HG03045 (cell line): ENCODE data around the gene PPP1R18.
"Not testable (repeated sequence)": the region's sequence is repeated elsewhere in the genome, so short reads cannot be mapped to it uniquely, and the experiment has no call there.

Source experiments
- ATAC-seq: cut with Tn5 transposase; IDR thresholded peaks from one replicate; pipeline ENCODE4 v1.9.1; 2021; ENCODE audit warnings: mild to moderate bottlenecking, moderate library complexity; ENCODE audit not compliant: unreplicated experiment

The PPP1R18 gene, protein sequence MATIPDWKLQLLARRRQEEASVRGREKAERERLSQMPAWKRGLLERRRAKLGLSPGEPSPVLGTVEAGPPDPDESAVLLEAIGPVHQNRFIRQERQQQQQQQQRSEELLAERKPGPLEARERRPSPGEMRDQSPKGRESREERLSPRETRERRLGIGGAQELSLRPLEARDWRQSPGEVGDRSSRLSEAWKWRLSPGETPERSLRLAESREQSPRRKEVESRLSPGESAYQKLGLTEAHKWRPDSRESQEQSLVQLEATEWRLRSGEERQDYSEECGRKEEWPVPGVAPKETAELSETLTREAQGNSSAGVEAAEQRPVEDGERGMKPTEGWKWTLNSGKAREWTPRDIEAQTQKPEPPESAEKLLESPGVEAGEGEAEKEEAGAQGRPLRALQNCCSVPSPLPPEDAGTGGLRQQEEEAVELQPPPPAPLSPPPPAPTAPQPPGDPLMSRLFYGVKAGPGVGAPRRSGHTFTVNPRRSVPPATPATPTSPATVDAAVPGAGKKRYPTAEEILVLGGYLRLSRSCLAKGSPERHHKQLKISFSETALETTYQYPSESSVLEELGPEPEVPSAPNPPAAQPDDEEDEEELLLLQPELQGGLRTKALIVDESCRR

DNA sequence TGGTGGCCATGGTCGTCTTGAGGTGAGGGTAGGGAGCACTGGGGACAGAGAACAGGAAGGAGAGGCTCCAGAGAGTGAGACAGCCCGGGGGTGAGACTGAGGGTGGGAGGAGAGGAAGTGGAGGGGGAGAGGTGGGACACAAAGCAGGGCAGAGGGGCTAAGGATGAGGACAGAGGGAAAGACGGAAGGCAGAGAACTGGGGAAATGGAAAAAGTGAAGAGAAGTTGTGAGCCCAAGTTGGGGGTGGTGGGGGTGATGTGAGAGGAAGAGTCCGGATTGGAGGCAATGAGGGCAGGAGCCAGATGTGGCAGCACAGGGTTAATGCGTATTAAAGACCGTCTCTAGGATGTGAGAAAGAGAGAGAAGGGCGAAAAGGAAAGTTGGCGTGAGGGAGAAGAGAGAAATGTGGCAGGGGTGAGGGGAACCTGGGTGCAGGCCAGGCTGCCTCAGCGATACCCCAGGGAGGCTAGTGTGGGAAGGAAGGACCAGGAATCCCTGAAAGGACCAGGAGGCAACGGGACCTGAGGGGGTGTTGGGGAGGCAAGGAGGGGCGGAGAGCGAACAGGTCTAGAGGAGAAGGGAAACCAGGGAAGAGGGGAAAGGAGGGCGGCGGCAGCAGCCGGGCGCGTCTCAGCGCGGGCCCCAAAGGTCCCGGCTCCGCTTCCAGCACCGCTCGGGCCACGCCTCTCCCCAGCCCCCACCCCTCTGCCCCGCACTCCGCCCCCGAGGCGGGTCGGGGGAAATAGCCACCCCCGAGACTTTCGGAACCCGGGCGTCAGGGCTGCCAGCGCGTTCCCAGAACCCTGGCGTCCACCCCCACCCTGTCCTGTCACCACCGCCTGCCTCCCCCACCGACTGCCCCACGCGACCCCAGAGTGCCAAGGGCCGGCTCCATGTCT, at the start of gene PPP1R18:
Gene PPP1R18, minus strand, starts transcription at position 637 of the 899 bp plus-strand sequence. Its CDS starts 627 bp downstream, at position 10.
- ATAC-seq: no peak

DNA sequence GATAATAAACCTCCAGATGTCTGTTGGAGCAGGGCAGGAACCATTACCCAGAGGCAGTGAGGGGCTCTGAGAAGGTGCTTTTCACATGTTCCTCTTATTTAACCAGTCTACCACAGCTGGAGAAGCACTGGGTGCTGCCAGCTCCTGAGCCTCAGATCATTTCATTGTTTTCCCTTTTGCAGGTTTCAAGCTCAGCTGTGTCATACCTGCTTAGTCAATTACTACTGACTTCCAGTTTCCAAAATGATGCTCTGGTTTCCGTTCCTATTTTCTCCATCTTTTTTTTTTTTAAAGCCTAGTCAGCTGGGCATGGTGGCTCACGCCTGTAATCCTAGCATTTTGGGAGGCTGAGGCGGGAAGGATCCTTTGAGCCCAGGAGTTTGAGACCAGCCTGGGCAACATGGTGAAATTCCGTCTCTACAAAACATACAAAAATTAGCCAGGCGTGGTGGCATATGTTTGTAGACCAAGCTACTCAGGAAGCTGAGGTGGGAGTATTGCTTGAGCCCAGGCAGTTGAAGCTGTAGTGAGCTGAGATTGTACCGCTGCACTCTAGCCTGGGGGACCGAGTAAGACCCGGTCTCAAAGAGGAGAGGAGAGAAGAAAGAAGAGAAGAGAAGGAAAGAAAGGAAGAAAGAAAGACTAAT, 49.3 kb upstream of the PPP1R18 start:
- ATAC-seq: no peak

DNA sequence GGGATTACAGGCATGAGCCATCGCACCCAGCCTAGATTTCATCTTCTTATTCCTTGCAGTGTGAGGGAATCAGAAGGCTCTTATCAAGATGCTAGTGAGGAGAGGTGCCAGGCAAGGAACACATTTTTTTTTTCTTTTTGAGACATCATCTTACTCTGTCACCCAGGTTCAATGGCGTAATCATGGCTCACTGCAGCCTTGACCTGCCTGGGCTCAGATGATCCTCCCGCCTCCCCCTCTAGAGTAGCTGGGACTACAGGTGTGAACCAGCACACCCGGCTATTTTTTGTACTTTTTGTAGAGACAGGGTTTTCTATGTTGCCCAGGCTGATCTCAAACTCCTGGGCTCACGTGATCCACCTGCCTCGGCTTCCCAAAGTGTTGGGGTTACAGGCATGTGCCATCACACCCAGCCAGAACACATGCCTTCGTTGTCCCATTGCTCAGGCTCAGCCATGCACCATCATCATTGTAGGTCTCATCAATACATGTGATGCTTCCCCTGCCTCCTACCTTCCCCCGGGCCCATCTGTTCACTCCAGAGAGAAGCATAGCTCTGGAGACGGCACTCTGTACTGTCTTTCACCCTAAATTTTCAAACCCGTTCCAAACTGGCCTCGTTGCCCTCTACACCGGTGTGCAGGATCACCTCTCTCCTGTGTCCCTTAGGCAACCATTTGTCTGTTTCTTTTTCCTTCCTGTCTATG, 45.9 kb upstream of the PPP1R18 start:
- no peak for ATAC-seq

DNA sequence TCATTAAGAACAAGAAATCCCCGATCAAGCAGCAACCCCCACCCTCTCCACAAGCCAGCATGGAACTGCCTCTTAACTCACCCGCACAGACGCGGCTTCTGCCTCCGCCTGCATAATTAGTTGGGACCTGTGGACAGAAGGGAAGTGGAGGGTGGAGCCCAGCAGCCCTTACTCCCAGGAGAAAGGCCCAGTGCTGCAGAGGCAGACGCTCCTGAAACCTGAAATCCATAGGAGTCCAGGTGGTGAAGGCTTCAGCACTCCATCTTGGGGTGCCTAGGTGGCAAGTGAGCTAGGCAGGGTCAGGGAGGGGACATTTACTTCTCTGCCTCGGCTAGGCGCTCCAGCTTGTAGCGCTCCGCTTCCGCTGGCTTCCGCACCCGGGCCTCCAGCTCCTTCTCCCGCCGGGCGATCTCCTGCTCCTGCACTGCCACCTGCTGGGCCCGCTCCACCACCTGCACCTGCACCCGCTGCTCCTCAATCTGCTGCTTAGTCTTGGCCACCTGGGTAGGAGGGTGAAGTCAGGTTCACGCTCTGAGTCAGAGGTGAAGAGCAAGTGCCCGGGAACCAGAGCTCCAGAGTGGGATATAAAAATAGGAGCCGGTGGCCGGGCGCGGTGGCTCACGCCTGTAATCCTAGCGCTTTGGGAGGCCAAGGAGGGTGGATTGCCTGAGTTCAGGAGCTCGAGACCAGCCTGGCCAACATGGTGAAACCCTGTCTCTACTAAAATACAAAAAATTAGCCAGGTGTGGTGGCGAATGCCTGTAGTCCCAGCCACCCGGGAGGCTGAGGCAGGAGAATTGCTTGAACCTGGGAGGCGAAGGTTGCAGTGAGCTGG, 44.4 kb upstream of the PPP1R18 start:
- peak; percentile 56 for ATAC-seq

DNA sequence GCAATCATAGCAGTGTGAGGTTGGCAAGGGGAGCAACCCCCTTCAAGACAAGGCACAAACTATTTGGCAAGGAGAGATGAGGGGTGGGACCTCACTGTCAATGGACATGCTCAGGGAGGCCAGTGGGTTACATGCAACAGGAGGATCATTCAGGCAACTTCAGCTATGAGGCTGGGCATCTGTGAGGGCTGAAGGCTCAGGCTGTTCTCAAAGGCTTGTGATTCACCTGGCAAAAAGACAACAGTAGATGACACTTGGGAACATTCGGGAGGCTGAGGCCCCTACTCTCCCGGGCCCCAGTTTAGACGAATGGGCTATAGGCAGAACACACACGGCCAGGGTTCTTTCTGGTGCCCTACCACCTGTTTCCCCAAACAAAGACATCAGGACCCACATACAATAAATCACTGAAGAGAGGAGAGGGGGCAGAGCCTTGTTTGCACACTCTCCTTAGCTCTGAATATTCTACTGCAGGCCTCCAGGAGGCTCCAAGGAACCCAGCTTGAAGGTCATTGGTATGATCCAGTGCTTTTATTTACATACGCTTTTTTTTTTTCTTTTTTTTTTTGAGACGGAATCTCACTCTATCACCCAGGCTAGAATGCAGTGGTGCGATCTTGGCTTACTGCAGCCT, 41.6 kb upstream of the PPP1R18 start:
- no peak for ATAC-seq

DNA sequence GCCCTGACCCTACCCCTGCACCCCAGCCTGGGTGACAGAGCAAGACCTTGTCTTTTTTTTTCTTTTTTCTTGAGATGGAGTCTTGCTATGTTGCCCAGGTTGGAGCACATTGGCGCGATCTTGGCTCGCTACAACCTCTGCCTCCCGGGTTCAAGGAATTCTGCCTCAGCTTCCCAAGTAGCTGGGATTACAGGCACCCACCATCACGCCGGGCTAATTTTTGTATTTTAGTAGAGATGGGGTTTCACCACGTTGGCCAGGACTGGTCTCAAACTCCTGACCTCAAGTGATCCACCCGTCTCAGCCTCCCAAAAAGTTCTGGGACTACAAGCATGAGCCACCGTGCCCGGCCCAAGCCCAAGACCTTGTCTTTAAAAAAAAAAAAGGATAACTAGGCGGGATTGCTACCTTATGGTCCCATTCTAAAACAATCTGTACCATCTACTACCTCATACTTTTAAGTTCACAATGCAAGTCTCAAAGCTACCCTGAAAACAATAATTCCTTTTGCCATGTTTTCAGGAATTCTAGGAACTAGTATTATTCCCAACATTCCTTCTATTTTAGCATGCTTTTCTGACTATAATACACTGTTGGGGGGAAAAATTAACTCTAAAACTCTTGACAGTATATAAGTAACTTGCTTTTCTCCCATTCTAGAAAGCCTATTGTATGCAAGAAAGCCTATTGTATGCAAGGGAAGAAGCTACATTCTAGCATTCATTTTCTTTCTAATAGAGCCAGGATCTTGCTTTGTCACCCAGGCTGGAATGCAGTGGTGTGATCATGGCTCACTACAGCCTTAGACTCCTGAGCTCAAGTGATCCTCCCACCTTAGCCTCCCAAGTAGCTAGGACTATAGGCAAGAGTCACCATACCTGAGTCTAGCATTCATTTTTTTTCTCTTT, 40.3 kb upstream of the PPP1R18 start:
- ATAC-seq: no peak

DNA sequence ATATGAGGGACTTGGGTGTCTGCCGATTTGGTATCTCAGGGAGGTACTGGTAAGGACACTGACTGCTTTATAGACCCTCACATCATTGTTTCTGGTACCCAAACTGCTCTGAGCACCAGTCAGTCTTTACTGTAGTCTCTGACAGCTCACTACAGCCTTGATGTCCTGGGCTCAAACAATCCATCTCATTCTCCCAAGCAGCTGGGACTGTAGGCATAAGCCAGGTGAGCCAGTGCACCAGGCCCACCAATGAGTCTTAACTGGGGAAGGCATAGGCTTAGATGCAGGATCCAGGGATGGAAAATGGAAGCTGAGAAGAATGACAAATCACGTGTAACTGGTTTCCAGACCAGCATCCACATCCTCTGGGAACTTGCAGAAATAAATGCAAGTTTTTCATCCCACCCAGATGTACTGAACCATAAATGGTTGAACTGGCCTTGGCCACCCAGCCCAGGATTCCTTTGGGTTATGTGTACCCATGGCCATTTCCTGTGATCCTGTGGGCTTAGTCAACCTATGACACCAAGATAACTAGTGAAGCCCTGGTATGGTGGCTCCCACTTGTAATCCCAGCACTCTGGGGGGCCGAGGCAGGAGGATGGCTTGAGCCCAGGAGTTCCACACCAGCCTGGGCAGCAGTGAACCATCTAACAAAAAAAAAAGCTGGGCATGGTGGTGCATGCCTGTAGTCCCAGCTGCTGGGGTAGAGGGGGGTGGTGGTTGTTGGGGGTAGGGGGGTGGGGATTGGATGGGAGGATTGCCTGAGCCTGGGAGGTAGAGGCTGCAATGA, 39.5 kb upstream of the PPP1R18 start:
- no peak for ATAC-seq

DNA sequence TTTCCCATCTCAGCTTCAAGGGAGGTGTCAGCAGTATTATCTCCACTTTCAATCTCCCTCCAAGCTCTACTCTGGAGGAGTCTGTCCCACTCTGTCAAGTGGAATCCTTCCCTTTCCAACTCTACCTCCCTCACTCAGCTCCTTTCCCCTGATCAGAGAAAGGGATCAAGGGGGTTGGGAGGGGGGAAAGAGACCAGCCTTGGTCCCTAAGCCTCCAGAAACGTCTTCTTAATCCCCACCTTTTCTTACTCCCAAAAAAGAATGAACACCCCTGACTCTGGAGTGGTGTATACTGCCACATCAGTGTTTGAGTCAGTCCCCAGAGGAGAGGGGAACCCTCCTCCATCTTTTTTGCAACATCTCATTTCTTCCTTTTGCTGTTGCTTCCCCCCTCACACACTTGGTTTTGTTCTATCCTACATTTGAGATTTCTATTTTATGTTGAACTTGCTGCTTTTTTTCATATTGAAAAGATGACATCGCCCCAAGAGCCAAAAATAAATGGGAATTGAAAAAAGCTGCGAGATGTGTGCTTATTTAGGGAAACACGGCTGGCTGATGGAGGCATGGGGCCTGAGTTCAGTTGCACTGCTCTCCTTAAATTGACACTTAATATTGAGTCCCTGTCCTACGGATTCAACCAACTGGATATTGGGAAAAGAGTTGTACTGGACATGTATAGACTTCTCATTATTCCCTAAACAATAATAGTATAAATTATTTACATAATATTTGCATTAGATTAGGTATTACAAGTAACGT, 38.6 kb upstream of the PPP1R18 start:
- ATAC-seq: no peak

DNA sequence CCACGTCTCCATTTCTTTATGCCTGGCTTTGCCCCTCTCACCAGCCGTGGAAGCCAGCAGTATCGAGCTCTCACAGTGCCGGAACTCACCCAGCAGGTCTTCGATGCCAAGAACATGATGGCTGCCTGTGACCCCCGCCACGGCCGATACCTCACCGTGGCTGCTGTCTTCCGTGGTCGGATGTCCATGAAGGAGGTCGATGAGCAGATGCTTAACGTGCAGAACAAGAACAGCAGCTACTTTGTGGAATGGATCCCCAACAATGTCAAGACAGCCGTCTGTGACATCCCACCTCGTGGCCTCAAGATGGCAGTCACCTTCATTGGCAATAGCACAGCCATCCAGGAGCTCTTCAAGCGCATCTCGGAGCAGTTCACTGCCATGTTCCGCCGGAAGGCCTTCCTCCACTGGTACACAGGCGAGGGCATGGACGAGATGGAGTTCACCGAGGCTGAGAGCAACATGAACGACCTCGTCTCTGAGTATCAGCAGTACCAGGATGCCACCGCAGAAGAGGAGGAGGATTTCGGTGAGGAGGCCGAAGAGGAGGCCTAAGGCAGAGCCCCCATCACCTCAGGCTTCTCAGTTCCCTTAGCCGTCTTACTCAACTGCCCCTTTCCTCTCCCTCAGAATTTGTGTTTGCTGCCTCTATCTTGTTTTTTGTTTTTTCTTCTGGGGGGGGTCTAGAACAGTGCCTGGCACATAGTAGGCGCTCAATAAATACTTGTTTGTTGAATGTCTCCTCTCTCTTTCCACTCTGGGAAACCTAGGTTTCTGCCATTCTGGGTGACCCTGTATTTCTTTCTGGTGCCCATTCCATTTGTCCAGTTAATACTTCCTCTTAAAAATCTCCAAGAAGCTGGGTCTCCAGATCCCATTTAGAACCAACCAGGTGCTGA, 37.6 kb upstream of the PPP1R18 start:
- ATAC-seq: not testable (repeated sequence)

DNA sequence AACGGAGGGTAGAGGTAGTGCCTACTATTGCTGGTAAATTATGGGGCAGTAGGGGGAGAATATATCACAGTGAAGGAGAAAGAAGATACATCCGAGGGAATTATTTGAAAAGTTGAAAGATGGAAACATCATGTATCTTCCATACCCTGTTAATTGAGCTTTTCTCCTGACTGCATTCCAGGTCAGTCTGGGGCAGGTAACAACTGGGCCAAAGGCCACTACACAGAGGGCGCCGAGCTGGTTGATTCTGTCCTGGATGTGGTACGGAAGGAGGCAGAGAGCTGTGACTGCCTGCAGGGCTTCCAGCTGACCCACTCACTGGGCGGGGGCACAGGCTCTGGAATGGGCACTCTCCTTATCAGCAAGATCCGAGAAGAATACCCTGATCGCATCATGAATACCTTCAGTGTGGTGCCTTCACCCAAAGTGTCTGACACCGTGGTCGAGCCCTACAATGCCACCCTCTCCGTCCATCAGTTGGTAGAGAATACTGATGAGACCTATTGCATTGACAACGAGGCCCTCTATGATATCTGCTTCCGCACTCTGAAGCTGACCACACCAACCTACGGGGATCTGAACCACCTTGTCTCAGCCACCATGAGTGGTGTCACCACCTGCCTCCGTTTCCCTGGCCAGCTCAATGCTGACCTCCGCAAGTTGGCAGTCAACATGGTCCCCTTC, 36.9 kb upstream of the PPP1R18 start:
- ATAC-seq: not testable (repeated sequence)

DNA sequence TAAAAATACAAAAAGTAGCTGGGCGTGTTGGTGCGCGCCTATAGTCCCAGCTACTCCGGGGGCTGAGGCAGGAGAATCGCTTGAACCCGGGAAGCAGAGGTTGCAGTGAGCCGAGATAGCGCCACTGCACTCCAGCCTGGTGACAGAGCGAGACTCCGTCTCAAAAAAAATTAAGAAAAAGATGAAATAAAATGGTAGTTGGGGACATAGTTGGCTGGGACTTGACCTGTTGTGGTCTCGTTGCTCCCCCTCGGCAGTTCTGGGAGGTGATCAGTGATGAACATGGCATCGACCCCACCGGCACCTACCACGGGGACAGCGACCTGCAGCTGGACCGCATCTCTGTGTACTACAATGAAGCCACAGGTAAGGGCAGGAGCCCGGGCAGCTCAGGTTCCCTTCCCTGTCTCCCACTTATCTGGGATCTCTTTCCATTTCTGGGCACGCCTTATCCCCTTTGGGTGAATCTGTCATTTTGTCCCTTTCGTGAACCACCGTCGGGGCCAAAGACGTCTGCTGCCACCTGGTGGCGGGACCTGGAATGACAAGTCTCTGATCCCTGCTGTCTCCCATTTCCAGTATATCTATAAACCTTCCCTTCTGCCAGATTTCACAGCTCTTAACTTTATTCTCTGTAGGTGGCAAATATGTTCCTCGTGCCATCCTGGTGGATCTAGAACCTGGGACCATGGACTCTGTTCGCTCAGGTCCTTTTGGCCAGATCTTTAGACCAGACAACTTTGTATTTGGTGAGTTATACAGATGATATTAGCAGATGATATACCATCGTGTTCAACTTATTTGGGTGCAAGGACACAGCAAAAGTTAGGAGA, 36.1 kb upstream of the PPP1R18 start:
- no peak for ATAC-seq

DNA sequence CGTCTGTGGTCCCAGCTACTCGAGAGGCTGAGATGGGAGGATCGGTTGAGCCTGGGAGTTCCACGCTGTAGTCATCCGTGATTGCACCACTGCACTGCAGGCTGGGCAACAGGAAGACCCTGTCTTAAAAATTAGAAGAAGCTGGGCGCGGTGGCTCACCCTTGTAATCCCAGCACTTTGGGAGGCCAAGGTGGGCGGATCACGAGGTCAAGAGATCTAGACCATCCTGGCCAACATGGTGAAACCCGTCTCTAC, 35.5 kb upstream of the PPP1R18 start:
- not testable (repeated sequence) for ATAC-seq

DNA sequence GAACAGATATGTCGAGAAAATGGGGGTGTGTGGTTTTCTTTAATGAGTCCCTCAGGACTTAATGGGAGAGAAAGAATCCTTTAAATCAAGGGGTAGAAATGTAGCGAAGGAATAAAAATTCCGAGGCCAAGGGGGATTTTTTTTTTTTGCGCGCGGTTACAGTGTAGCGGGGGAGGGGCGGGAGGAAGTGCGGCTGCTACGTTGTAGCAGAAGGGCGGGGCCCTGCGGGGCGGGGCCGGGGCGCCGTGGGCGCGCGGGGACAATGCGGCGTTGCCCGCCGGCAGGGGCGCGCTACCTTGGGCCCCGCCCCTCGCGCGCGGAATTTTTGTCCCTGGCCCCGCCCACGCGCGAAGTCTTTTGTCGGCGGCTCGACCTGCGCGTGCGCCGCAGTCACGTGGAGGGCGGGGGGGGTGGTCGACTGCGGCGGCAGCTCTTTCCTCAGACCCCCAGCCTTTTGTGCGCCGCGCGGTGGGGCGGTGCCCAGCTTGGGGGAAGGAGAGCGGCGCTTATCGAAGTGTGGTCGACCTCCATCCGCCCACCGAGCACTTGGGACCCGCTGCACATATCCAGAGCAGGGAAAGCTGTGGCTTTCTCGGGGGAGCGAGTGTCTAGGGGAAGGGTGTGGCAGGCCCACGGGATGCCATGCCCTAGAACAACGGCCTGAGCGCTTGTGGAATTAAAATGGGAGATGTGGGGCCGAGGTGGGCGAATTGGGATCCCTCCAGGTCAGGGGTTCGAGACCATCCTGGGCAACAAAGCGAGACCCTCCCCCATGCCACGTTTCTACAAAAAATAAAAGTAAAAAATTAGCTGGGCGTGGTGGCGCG, 35.0 kb upstream of the PPP1R18 start:
- ATAC-seq: peak; percentile 33
